Adrenal gland (tissue), 12 donors: Measurements from ENCODE around the gene SYNGR1. TPM values are rescaled to one million over a fixed set of nuclear protein-coding genes. Genes with fewer than 3 reads are reported as not detected.
A peak's percentile ranks its signal among the peaks of the same experiment; 100 is the strongest.

Experiments
- DNase-seq, 7 donors: peaks; one replicate each; pipeline ENCODE4 v3.0.0-alpha.2; 2019 to 2020
- H3K27ac ChIP-seq, 5 donors: fragments of 200-600 bp; sonication (generic) in 4 of 5; 1 replicate in 3 of 5; 2 replicates in 2 of 5; pipeline versions ENCODE4 v1.5.1 to v1.8.0; 2016 to 2020; ENCODE audit warnings: mild to moderate bottlenecking in 1 of 5
- H3K27me3 ChIP-seq: fragments of 200-600 bp; 2 replicates; pipeline ENCODE4 v1.8.0; 2021
- H3K36me3 ChIP-seq, 2 donors: fragments of 200-600 bp; replicated peaks in 1 of 2; 1 replicate in 1 of 2; 2 replicates in 1 of 2; pipeline versions ENCODE4 v1.5.1 to v1.8.0; 2018 to 2022
- H3K4me1 ChIP-seq, 2 donors: fragments of 200-600 bp; replicated peaks in 1 of 2; 1 replicate in 1 of 2; 2 replicates in 1 of 2; pipeline versions ENCODE4 v1.5.1 to v1.8.0; 2018 to 2021
- H3K4me3 ChIP-seq, 4 donors: fragments of 200-600 bp; sonication (generic) in 3 of 4; one replicate each; pipeline ENCODE4 v1.5.1; 2016 to 2018
- H3K9me3 ChIP-seq, 3 donors: fragments of 200-600 bp; sonication (generic) in 1 of 3; replicated peaks in 1 of 3; 1 replicate in 2 of 3; 2 replicates in 1 of 3; pipeline versions ENCODE4 v1.5.1 to v1.8.0; 2016 to 2021
- POLR2A ChIP-seq, 2 donors: fragments of 450-650 bp; IDR thresholded peaks; one replicate each; pipeline ENCODE4 v1.6.1; 2017; ENCODE audit warnings: antibody characterized with exemption in 2 of 2, mild to moderate bottlenecking in 2 of 2, moderate library complexity in 1 of 2
- WGBS, 4 donors: extraction: QIAGEN DNeasy Blood & Tissue Kit in 2 of 4; methylation state at CpG; one replicate each; pipeline versions ENCODE4 v1.1.5 to v1.1.7; 2013 to 2017; 5-methylcytosine and 5-hydroxymethylcytosine counted together
- intact Hi-C, 2 donors: fragments of 100-400 bp; cut with DNase I; formaldehyde crosslinking; loops; one replicate each; pipeline versions ENCODE4 v1.14.1 to v1.15.0; 2022 to 2023
- polyA plus RNA-seq, 3 donors: library from polyadenylated mRNA; stranded (reverse); fragments of 200-250 nt in 2 of 3; fragments of 350-450 nt in 1 of 3; fragmentation: Illumina TruSeq in 1 of 3; extraction: RNeasy Lipid Tissue Mini Kit (QIAGEN cat#74804) in 1 of 3; gene quantifications; one replicate each; pipeline ENCODE4 v1.2.3, GENCODE V29; 2013 to 2014
- total RNA-seq, 9 donors: library from RNA; depleted of rRNA in 4 of 9; stranded (reverse); fragments of >200 nt in 4 of 9; fragments of 120-200 nt in 1 of 9; fragmentation: NEBNext Ultra II Directional in 1 of 9; extraction: Animal tissue kit (Norgen Biotek cat#: 25700) in 1 of 9; gene quantifications; one replicate each; pipeline versions ENCODE4 v1.1.0 to v1.2.4, GENCODE V29; 2013 to 2023
- TF ChIP-seq, protein P1 (sequence below), 6 experiments: fragments of 450-650 bp in 4 of 6; fragments of 200-600 bp in 2 of 6; sonication (generic) in 1 of 6; IDR thresholded peaks; 1 replicate in 5 of 6; 2 replicates in 1 of 6; pipeline versions ENCODE4 v1.5.1 to v1.8.0; 2016 to 2021; ENCODE audit warnings: antibody characterized with exemption in 6 of 6, mild to moderate bottlenecking in 2 of 6, moderate library complexity in 1 of 6
- donor health status: healthy with polysubstance abuse.
- donor health status: Bipolar disorder and iron deficiency.
- donor health status: DM: yes; HTN: yes; CAD: no.
- donor health status: DM: no; HTN: no; CAD: no.
- donor health status: DM: no; HTN: no; CAD: no.
- donor health status: DM: yes; HTN: yes; CAD: no.

The SYNGR1 gene
- total and polyA plus RNA-seq, 12 donors, result 8.5 to 80.0 (median 28.2) TPM

DNA sequence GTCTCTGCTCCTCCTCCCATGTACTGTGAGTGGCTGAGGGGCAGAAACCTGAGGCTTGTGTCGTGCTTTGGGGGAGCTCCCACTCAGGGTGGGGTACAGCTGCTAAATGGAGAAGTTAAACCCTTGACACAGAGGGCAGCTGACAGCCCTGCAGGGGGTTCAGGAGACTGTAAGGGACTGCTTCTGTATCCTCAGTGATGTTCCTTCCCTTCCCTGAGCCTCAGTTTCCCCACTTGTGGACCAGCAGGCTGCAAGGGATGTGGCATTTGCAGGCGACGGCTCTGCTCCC is 15.6 kb downstream of the SYNGR1 start:
- Histone ChIP-seq H3K4me1 (peaks cover 0 to 9% of the 10 kb centered on the region in 2 donors), H3K27me3 (no peaks in the 10 kb centered on the region), H3K27ac (peak overlapping the region in 1 of 5 donors; percentile 65), H3K4me3 (no peak overlapping the region), H3K9me3 (no peaks in the 10 kb centered on the region), H3K36me3 (no peaks in the 10 kb centered on the region)
- no peak for TF ChIP-seq POLR2A (IDR thresholded peaks at IDR 0.05)
- WGBS, 4 donors, result 83 to 96% (median 91%) methylated on average over 3 of the region's 3 CpGs
- no peak for DNase-seq
- intact Hi-C loops, result no loop called here

DNA sequence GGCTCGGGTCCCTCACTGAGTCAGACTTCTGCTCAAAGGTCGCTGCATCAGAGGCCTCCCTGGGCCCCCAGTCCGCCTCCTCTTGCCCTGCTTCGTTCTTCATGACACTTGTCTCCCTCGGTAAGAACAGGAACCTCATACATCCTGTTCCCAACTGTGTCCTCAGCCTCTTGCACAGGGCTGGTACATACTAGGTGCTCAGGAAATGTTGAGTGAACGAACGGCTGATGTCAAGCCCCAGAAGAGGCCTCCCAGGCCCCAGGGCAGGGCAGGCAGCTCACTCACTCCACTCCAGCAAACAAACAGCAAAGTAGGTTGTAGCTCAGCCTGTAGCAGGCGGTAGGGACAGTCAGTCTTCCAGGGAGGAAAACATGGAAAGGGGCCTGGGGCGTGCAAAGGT is 17.2 kb downstream of the SYNGR1 start:
- Histone ChIP-seq H3K9me3 (no peaks in the 10 kb centered on the region), H3K4me1 (peaks cover 0 to 8% of the 10 kb centered on the region in 2 donors), H3K36me3 (no peaks in the 10 kb centered on the region), H3K27ac (no peak overlapping the region), H3K4me3 (no peak overlapping the region), H3K27me3 (no peaks in the 10 kb centered on the region)
- WGBS, 4 donors, result 60 to 80% (median 72%) methylated on average over 6 to 9 of the region's 9 CpGs
- TF ChIP-seq, protein P1, sequence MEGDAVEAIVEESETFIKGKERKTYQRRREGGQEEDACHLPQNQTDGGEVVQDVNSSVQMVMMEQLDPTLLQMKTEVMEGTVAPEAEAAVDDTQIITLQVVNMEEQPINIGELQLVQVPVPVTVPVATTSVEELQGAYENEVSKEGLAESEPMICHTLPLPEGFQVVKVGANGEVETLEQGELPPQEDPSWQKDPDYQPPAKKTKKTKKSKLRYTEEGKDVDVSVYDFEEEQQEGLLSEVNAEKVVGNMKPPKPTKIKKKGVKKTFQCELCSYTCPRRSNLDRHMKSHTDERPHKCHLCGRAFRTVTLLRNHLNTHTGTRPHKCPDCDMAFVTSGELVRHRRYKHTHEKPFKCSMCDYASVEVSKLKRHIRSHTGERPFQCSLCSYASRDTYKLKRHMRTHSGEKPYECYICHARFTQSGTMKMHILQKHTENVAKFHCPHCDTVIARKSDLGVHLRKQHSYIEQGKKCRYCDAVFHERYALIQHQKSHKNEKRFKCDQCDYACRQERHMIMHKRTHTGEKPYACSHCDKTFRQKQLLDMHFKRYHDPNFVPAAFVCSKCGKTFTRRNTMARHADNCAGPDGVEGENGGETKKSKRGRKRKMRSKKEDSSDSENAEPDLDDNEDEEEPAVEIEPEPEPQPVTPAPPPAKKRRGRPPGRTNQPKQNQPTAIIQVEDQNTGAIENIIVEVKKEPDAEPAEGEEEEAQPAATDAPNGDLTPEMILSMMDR (IDR thresholded peaks at IDR 0.05), result no peak
- no peak for TF ChIP-seq POLR2A (IDR thresholded peaks at IDR 0.05)
- intact Hi-C loops, result no loop called here
- no peak for DNase-seq

DNA sequence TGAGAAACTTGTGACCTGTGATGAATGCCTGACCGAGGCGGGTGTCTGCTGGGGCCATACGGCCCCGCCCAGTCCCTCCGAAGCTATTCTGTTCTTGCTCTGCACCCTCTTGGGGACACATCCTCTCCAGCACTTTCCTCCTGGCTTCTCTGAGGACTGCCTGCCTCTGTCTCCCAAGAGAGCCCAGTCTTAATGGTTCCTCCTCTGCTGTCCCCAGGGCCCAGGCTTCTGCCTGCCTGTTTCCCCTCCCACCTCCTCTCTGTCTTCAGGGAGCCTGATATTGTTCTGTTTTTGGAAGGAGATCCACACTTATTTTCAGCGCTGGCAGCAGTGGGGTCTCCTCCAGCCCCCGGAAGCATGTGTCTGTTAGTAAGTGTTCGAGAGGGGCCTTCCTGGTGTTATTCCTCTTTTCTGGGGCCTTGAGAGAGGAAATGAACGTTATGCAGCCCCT is 18.7 kb downstream of the SYNGR1 start:
- Histone ChIP-seq H3K27ac (no peak overlapping the region), H3K36me3 (no peaks in the 10 kb centered on the region), H3K4me3 (no peak overlapping the region), H3K9me3 (no peaks in the 10 kb centered on the region), H3K27me3 (no peaks in the 10 kb centered on the region), H3K4me1 (no peaks in the 10 kb centered on the region)
- intact Hi-C loops, result no loop called here
- TF ChIP-seq, protein P1 (IDR thresholded peaks at IDR 0.05), result no peak
- TF ChIP-seq POLR2A (IDR thresholded peaks at IDR 0.05), result no peak
- DNase-seq, result no peak
- 54 to 71% (median 68%) methylated on average over 4 to 9 of the region's 9 CpGs for WGBS, 4 donors

DNA sequence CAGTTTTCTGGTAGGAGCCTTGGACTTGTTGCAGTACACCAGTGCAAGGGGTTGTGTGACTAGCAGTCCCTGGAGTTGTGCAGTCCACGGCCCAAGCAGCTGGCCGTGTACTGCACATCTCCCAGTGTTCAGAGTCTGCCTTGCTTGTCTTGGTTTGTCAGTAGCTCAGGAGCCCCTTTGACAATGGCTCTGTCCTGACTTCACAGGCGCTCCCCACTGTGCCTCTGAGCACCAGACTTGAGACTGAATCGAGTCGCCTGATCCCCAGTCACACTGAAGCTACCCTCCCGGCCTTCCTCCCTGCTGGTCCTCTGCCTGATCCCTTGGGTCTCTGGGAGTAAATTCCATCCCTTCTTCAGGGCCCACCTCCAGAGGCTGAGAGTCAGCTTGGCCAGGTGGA is 19.4 kb downstream of the SYNGR1 start:
- no peak for TF ChIP-seq POLR2A (IDR thresholded peaks at IDR 0.05)
- TF ChIP-seq, protein P1 (IDR thresholded peaks at IDR 0.05), result no peak
- intact Hi-C loops, result no loop called here
- Histone ChIP-seq H3K27me3 (no peaks in the 10 kb centered on the region), H3K4me1 (no peaks in the 10 kb centered on the region), H3K27ac (no peak overlapping the region), H3K36me3 (no peaks in the 10 kb centered on the region), H3K4me3 (no peak overlapping the region), H3K9me3 (no peaks in the 10 kb centered on the region)
- WGBS, 4 donors, result 80 to 91% (median 87%) methylated on average over 4 to 6 of the region's 6 CpGs
- no peak for DNase-seq

DNA sequence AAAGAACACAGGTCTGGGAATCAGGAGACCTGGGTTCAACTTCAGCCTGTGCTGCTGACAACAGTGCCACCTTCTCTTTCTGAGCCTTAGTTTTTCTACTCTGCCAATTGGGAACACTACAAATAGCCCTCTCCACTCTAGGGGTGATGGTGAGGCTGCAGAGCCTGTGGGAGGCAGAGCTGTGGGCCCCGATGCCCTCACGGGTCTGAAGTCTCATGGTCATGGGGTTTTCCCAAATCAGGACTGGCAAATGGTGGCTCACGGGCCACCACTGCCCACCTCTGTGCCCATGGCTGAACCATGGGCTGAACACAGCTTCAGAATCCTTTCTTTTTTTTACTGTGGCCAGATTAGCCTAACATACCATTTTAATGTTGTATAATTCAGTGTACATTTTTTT is 19.8 kb downstream of the SYNGR1 start:
- Histone ChIP-seq H3K4me1 (no peaks in the 10 kb centered on the region), H3K36me3 (no peaks in the 10 kb centered on the region), H3K9me3 (no peaks in the 10 kb centered on the region), H3K27ac (no peak overlapping the region), H3K27me3 (no peaks in the 10 kb centered on the region), H3K4me3 (no peak overlapping the region)
- intact Hi-C loops, result no loop called here
- TF ChIP-seq POLR2A (IDR thresholded peaks at IDR 0.05), result no peak
- TF ChIP-seq, protein P1 (IDR thresholded peaks at IDR 0.05), result no peak
- no peak for DNase-seq
- WGBS, 4 donors, result 83 to 94% (median 91%) methylated on average over 3 of the region's 3 CpGs
